Measurements from ENCODE around the gene GPATCH11.

Gene GPATCH11

DNA sequence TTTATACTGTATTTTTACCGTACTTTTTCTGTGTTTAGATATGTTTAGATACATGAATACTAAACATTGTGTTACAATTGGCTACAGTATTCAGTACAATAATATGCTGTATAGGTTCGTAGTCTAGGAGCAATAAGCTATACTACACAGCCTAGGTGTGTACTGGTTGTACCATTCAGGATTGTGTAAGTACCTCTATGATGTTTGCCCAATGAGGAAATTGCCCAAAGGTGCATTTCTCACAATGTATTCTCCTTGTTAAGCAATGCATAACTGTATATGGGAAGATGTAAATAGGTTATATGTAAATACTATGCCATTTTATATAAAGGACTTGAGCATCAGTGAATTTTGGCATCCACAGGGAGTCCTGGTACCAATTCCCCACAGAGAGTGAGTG lies 61.7 kb downstream of the GPATCH11 start:
- DNase-seq (ENCODE audit: low read depth), result no peak
- TF ChIP-seq, protein P1, sequence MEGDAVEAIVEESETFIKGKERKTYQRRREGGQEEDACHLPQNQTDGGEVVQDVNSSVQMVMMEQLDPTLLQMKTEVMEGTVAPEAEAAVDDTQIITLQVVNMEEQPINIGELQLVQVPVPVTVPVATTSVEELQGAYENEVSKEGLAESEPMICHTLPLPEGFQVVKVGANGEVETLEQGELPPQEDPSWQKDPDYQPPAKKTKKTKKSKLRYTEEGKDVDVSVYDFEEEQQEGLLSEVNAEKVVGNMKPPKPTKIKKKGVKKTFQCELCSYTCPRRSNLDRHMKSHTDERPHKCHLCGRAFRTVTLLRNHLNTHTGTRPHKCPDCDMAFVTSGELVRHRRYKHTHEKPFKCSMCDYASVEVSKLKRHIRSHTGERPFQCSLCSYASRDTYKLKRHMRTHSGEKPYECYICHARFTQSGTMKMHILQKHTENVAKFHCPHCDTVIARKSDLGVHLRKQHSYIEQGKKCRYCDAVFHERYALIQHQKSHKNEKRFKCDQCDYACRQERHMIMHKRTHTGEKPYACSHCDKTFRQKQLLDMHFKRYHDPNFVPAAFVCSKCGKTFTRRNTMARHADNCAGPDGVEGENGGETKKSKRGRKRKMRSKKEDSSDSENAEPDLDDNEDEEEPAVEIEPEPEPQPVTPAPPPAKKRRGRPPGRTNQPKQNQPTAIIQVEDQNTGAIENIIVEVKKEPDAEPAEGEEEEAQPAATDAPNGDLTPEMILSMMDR (IDR thresholded peaks at IDR 0.05; ENCODE audit: control insufficient read depth, insufficient read depth, low read depth, low read length, missing control alignments), result no peak
- H3K4me3 ChIP-seq (ENCODE audit: control insufficient read depth, low read depth, low read length), result no peak overlapping the region

DNA sequence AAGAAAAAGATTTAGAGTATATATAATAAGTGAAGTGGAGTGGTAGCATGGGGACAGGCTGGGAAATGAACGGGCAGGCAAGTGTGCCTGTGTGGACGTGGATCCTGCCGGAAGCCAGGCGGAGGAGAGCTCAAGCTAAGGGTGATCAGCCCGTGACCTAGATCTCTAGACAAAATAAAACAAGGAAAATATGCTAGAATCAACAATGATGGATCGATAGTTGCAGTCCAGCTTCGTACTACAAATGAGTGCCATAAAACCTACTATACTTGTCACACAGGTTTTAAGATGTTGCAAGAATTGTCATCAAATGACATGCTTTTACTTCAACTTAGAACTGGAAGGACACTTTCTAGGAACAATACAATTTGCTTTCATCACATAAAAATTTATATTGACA lies 64.0 kb downstream of the GPATCH11 start:
- H3K4me3 ChIP-seq (ENCODE audit: control insufficient read depth, low read depth, low read length), result no peak overlapping the region
- no peak for DNase-seq (ENCODE audit: low read depth)
- TF ChIP-seq, protein P1 (IDR thresholded peaks at IDR 0.05; ENCODE audit: control insufficient read depth, insufficient read depth, low read depth, low read length, missing control alignments), result no peak
